ENCODE results near the gene ARHGAP6.

Gene ARHGAP6

DNA sequence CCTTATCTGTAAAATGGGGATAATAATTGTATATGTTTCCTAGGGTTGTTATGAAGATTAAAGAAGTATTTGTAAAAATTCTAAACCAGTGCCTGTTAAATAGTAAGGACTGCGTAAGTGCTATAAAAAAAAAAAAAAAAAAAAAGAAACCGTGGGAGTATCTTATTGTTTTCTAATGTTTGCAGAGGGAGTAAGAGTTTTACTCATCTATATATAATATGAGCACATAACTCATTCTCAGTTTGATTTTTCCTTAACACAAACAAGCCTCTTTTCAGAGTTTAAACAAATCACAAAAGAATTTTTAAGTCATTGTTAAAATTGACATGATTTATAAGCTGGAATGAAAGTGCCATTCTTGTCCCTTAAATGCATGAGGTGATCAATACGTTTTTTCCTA is 267.6 kb downstream of the ARHGAP6 start:
- no peak for DNase-seq (ENCODE audit: low read depth, low spot score)
- H3K4me3 ChIP-seq (ENCODE audit: low read depth, low read length) = no peak overlapping the region
- ChIA-PET CTCF (interaction anchor here (2.1 kb wide), 1 partner anchor 17 kb away, joined by 8 read pairs; no protein-coding TSS in a partner anchor), POLR2A (no interaction called here)
- TF ChIP-seq, protein P1, sequence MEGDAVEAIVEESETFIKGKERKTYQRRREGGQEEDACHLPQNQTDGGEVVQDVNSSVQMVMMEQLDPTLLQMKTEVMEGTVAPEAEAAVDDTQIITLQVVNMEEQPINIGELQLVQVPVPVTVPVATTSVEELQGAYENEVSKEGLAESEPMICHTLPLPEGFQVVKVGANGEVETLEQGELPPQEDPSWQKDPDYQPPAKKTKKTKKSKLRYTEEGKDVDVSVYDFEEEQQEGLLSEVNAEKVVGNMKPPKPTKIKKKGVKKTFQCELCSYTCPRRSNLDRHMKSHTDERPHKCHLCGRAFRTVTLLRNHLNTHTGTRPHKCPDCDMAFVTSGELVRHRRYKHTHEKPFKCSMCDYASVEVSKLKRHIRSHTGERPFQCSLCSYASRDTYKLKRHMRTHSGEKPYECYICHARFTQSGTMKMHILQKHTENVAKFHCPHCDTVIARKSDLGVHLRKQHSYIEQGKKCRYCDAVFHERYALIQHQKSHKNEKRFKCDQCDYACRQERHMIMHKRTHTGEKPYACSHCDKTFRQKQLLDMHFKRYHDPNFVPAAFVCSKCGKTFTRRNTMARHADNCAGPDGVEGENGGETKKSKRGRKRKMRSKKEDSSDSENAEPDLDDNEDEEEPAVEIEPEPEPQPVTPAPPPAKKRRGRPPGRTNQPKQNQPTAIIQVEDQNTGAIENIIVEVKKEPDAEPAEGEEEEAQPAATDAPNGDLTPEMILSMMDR (IDR thresholded peaks at IDR 0.05; ENCODE audit: insufficient read depth, low read length, missing control alignments) = no peak

DNA sequence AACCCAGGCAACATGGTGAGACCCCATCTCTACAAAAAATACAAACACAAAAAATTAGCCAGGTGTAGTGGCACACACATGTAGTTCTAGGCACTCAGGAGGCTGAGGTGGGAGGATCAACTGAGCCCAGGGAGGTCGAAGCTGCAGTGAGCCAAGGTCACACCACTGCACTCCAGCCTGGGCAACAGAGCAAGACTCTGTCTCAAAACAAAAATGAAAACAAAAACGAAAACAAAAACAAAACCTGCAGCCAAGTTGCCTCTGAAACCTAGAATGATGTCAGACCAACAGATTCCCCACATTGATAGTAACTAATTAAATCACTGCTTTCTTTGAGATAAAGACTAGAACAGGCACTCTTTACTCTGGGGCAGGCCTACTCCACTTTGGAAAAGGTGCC is 268.0 kb downstream of the ARHGAP6 start:
- POLR2A ChIA-PET = no interaction called here

DNA sequence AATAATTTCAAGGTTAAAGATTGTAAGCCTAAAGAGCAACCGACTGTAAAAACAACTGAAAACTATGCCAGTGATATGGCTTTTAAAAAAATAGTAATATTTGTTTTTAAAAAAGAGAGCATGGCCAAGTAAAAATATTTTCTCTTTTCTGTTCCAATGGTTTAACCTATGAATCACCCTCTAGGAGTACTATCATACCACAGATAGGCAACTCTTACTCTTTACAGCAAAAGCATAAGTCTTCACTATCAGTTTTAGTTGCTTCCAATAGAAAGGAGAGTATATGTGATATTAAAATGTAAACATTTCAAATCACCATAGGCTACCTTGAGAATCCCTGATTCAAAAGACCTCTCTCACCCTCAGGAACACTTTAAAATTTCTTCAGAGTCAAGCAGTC is 269.9 kb downstream of the ARHGAP6 start:
- ChIA-PET CTCF (interaction anchor here (2.7 kb wide), 1 partner anchor 15 kb away, joined by 21 read pairs; no protein-coding TSS in a partner anchor), POLR2A (no interaction called here)
- no peak overlapping the region for H3K4me3 ChIP-seq (ENCODE audit: low read depth, low read length)
- TF ChIP-seq, protein P1 (IDR thresholded peaks at IDR 0.05; ENCODE audit: insufficient read depth, low read length, missing control alignments) = no peak
- no peak for DNase-seq (ENCODE audit: low read depth, low spot score)

More for the DNA sequence above, 268.0 kb downstream of the ARHGAP6 start:
- CTCF ChIA-PET = no interaction called here
- DNase-seq (ENCODE audit: low read depth, low spot score) = no peak
- TF ChIP-seq, protein P1 (IDR thresholded peaks at IDR 0.05; ENCODE audit: insufficient read depth, low read length, missing control alignments) = no peak
- H3K4me3 ChIP-seq (ENCODE audit: low read depth, low read length) = no peak overlapping the region

DNA sequence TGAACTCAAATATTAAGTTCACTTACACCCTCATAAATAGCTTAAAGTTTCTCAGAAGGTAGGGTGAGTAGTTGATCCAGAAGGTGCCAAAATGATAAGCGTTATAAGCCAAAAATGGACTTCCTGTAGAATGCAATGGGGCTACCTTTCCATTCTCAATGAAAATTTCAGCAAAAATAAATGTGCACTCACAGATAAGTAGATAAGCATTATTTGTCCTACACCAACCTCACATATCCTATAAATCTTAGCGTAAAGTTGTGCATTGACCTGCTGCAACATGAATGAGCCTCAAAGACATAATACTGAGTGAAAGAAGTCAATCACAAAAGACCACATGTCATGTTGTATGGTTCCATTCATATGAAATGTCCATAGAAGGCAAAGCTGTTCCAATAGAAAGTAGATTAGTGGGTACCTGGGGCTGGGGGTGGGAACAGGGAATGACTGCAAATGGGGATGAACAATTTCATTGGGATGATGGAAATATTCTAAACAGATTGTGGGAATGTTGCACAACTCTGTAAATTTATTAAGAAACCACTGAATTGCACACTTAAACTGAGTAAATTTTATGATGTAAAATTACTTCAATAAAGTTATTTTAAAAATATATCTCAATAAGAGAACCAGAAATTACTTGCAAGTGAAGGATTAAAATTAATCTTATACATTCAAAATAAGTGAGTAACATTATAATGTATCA is 271.6 kb downstream of the ARHGAP6 start:
- ChIA-PET POLR2A (no interaction called here), CTCF (interaction anchor here (2.7 kb wide), 1 partner anchor 13 kb away, joined by 21 read pairs; no protein-coding TSS in a partner anchor)
- no peak for DNase-seq (ENCODE audit: low read depth, low spot score)
- TF ChIP-seq, protein P1 (IDR thresholded peaks at IDR 0.05; ENCODE audit: insufficient read depth, low read length, missing control alignments) = no peak
- H3K4me3 ChIP-seq (ENCODE audit: low read depth, low read length) = no peak overlapping the region

DNA sequence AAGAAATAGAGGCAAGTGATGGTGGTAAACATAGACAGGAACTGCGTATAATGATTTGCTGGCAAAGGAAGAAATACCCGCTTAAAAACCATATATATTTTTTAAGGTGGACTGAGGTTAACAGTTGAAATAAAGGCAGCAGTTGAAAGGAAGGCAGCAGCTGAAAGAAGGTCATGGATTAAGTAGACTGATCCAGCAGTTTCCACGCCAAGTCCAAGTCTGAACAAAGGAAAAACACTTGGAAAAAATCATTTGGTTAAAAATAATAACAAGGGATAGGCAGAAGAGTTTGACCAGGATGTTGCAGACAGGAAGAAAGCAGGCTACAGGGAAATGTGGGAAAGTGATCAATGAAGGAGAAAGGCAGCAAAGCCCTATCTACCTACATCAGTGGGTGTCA is 278.9 kb downstream of the ARHGAP6 start:
- ChIA-PET POLR2A (no interaction called here), CTCF (no interaction called here)
- TF ChIP-seq, protein P1 (IDR thresholded peaks at IDR 0.05; ENCODE audit: insufficient read depth, low read length, missing control alignments) = no peak
- no peak for DNase-seq (ENCODE audit: low read depth, low spot score)
- no peak overlapping the region for H3K4me3 ChIP-seq (ENCODE audit: low read depth, low read length)

DNA sequence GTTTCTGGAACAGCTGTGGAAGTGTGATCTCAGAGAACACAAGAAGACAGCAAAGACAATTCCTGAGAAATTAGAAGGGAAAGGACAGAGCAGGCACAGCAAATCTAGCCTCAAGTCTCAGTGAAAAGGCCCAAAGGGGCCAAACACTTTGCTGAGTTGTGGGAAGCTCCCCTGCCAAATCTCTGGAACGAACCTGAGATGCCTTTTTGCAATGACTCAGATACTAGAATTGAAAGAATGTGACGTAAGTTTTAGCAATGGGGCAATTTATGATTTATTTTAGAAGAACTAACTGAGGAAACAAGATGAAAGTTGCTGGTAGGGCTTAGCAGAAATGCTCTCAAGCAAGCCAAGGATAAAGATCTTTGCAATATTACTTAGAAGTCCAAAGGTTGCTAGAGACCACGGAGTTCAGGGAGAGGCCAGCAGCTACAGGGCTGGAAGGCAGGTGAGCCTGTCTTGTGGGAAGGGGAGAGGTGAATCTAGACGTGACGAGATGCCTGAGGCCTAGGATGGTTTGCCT is 279.7 kb downstream of the ARHGAP6 start:
- POLR2A ChIA-PET = no interaction called here
- CTCF ChIA-PET = interaction anchor here (0.9 kb wide), 1 partner anchor 9 kb away, joined by 3 read pairs; no protein-coding TSS in a partner anchor
- no peak overlapping the region for H3K4me3 ChIP-seq (ENCODE audit: low read depth, low read length)
- TF ChIP-seq, protein P1 (IDR thresholded peaks at IDR 0.05; ENCODE audit: insufficient read depth, low read length, missing control alignments) = no peak
- DNase-seq (ENCODE audit: low read depth, low spot score) = no peak
